ENCODE data around the gene RAB3A. TPM values are rescaled to one million over a fixed set of nuclear protein-coding genes. Genes with fewer than 3 reads are reported as not detected.

RAB3A gene, protein sequence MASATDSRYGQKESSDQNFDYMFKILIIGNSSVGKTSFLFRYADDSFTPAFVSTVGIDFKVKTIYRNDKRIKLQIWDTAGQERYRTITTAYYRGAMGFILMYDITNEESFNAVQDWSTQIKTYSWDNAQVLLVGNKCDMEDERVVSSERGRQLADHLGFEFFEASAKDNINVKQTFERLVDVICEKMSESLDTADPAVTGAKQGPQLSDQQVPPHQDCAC
- total RNA-seq (2022; extraction: Qiagen RNA extraction; ENCODE audit: low read depth), result 0.55 to 1.1 TPM (median 0.61 TPM) in 5 replicates

GRCh38 chr19:18203863-18204393 lies at the start of gene RAB3A:
RAB3A (minus strand) TSS chr19:18204042; CDS start chr19:18202740, 1,302 bp downstream.

DNA sequence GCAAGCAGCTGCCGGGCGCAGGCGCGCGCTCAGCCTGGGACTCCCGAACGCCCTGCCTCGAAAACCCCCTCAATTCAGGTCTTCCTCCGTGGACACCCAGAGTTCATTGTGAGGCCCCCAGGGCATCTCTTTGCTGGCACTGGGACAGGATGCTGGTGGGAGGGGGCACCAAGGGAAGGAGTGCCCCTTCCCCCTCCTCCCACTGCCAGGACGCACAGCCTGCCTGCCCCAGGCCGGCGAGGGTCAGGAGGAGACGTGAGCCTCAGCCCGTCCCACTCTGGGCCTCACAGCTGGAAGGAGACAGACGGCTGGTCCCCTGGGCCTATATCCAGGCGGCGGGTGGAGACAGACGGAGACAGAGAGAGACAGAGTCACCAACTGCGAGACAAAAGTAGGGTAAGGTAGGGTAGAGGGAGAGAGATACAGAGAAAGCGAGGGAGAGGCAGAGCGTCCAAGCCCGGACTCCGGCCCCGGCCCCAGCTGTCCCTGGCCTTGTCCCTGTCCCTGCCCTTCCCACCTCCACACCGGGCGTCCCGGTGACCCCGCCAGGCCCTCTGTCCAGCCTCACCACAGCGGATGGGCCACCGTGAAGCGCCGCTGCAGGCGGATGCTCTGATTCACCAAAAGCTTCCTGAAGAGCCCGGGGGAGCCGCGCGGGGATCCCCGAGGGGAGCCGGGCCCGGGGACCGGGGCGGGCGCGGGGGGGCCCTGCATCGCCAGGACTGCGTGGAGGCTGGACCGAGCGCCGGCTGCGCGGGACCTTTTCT lies 22.0 kb upstream of the RAB3A start, which contains the start of gene PDE4C:
PDE4C (minus strand) TSS at position 737 of the 767 bp plus-strand sequence; CDS start at position 714, 23 bp downstream.

GRCh38 chr19:18192673-18193387 lies 11.0 kb downstream of the RAB3A start, which contains the start of gene MPV17L2:
MPV17L2 (plus strand) TSS chr19:18193218; CDS start chr19:18193282, 64 bp downstream.

GRCh38 chr19:18173572-18174288 lies 30.1 kb downstream of the RAB3A start, which contains the start of gene IFI30:
IFI30 (plus strand) TSS chr19:18173813; CDS start chr19:18173842, 29 bp downstream.

GRCh38 chr19:18152817-18153555 lies 50.9 kb downstream of the RAB3A start, which contains the start of gene PIK3R2:
PIK3R2 (plus strand) TSS chr19:18153163; CDS start chr19:18155880, 2,717 bp downstream.

Other genes with a start within 250 kb of the RAB3A start
- gene KCNN1, start 236.9 kb downstream of the RAB3A start, total RNA-seq (2022; extraction: Qiagen RNA extraction; ENCODE audit: low read depth), result 0.51 to 1.0 TPM (median 0.71 TPM) in 5 replicates
- gene ARRDC2, start 195.9 kb downstream of the RAB3A start, total RNA-seq (2022; extraction: Qiagen RNA extraction; ENCODE audit: low read depth), result 30.2 to 40.9 TPM (median 37.0 TPM) in 5 replicates
- not detected in 5 replicates for gene IL12RB1, start 117.1 kb downstream of the RAB3A start, total RNA-seq (2022; extraction: Qiagen RNA extraction; ENCODE audit: low read depth)
- 1.6 to 2.0 TPM (median 1.9 TPM) in 5 replicates for gene MAST3, start 106.3 kb downstream of the RAB3A start, total RNA-seq (2022; extraction: Qiagen RNA extraction; ENCODE audit: low read depth)
- gene PIK3R2, start 50.9 kb downstream of the RAB3A start, total RNA-seq (2022; extraction: Qiagen RNA extraction; ENCODE audit: low read depth), result 2.1 to 13.4 TPM (median 10.4 TPM) in 5 replicates
- gene IFI30, start 30.2 kb downstream of the RAB3A start, total RNA-seq (2022; extraction: Qiagen RNA extraction; ENCODE audit: low read depth), result 10.5 to 19.6 TPM (median 14.6 TPM) in 5 replicates
- 10.0 to 12.6 TPM (median 11.2 TPM) in 5 replicates for gene MPV17L2, start 10.8 kb downstream of the RAB3A start, total RNA-seq (2022; extraction: Qiagen RNA extraction; ENCODE audit: low read depth)
- gene PDE4C, start 22.4 kb upstream of the RAB3A start, total RNA-seq (2022; extraction: Qiagen RNA extraction; ENCODE audit: low read depth), result 0.22 to 0.47 TPM (median 0.38 TPM) in 5 replicates
- 0.53 to 0.99 TPM (median 0.70 TPM) in 5 replicates for gene IQCN, start 70.4 kb upstream of the RAB3A start, total RNA-seq (2022; extraction: Qiagen RNA extraction; ENCODE audit: low read depth)
- 31.6 to 58.0 TPM (median 53.5 TPM) in 5 replicates for gene JUND, start 77.6 kb upstream of the RAB3A start, total RNA-seq (2022; extraction: Qiagen RNA extraction; ENCODE audit: low read depth)
- gene LSM4, start 119.0 kb upstream of the RAB3A start, total RNA-seq (2022; extraction: Qiagen RNA extraction; ENCODE audit: low read depth), result 212 to 250 TPM (median 232 TPM) in 5 replicates
- 1.8 to 3.6 TPM (median 2.7 TPM) in 5 replicates for gene PGPEP1, start 136.6 kb upstream of the RAB3A start, total RNA-seq (2022; extraction: Qiagen RNA extraction; ENCODE audit: low read depth)
- 20.9 to 43.1 TPM (median 31.3 TPM) in 5 replicates for gene GDF15, start 182.1 kb upstream of the RAB3A start, total RNA-seq (2022; extraction: Qiagen RNA extraction; ENCODE audit: low read depth)
- not detected in 5 replicates for gene LRRC25, start 193.6 kb upstream of the RAB3A start, total RNA-seq (2022; extraction: Qiagen RNA extraction; ENCODE audit: low read depth)
- 30.1 to 52.2 TPM (median 50.3 TPM) in 5 replicates for gene SSBP4, start 215.4 kb upstream of the RAB3A start, total RNA-seq (2022; extraction: Qiagen RNA extraction; ENCODE audit: low read depth)
- 30.3 to 46.1 TPM (median 41.6 TPM) in 5 replicates for gene ISYNA1, start 234.1 kb upstream of the RAB3A start, total RNA-seq (2022; extraction: Qiagen RNA extraction; ENCODE audit: low read depth)

All from A549 treated with GW870086 at 1 μM for 4 hours (cell line).